CD4-positive, alpha-beta T cell treated with Interleukin-21 for 1 hour (primary cell): ENCODE data around the gene NIN.

Experiments used
- DNase-seq: peaks from one replicate; pipeline ENCODE4 v3.0.0-alpha.2; 2020

Gene NIN

GRCh38 chr14:50839048-50839447 is 8.1 kb upstream of the NIN start:
- DNase-seq = no peak

- no peak for DNase-seq
These were observed 7.0 kb upstream of the NIN start for GRCh38 chr14:50837850-50838470.

GRCh38 chr14:50837271-50837670 is 6.3 kb upstream of the NIN start:
- DNase-seq = no peak

- no peak for DNase-seq
These were observed 5.6 kb upstream of the NIN start for GRCh38 chr14:50836515-50836914.

- DNase-seq = peak; percentile 51
These were observed 4.3 kb upstream of the NIN start for GRCh38 chr14:50835280-50835679.

- DNase-seq = no peak
These were observed 3.9 kb upstream of the NIN start for GRCh38 chr14:50834802-50835276.

GRCh38 chr14:50832935-50833630 is 2.1 kb upstream of the NIN start:
- DNase-seq = no peak

GRCh38 chr14:50831726-50832168 is 785 bp upstream of the NIN start:
- DNase-seq = no peak

GRCh38 chr14:50830044-50830931 is 674 bp downstream of the NIN start:
- DNase-seq = peak; percentile 67

GRCh38 chr14:50829489-50830043 is 1.4 kb downstream of the NIN start:
- DNase-seq = no peak

- DNase-seq = no peak
These were observed 2.1 kb downstream of the NIN start for GRCh38 chr14:50828721-50829488.

GRCh38 chr14:50826681-50827080 is 4.3 kb downstream of the NIN start:
- no peak for DNase-seq

GRCh38 chr14:50825307-50825706 is 5.7 kb downstream of the NIN start:
- no peak for DNase-seq

GRCh38 chr14:50823762-50824636 is 7.0 kb downstream of the NIN start:
- DNase-seq = peak; percentile 31

GRCh38 chr14:50823051-50823761 is 7.8 kb downstream of the NIN start:
- DNase-seq = no peak

GRCh38 chr14:50822501-50823042 is 8.4 kb downstream of the NIN start:
- DNase-seq = no peak

- peak; percentile 71 for DNase-seq
These were observed 9.2 kb downstream of the NIN start for GRCh38 chr14:50821510-50822464.

- no peak for DNase-seq
These were observed 10.0 kb downstream of the NIN start for GRCh38 chr14:50820786-50821509.
